Stimulated activated CD8-positive, alpha-beta memory T cell treated with anti-CD3 and anti-CD28 coated beads, Interleukin-2, amount 100 ng/mL, for 1 hour (primary cell): ENCODE data around the gene LDHAL6A.

ENCODE experiments used
- DNase-seq, 2 donors: peaks; one replicate each; pipeline ENCODE4 v3.0.0-alpha.2; 2020; ENCODE audit warnings: low read depth in 2 of 2

Gene LDHAL6A

GRCh38 chr11:18490736-18491485 lies 35.3 kb downstream of the LDHAL6A start:
- no peak for DNase-seq

- DNase-seq, result no peak
Measured at GRCh38 chr11:18491924-18492323, 36.3 kb downstream of the LDHAL6A start.

- DNase-seq, result no peak
Measured at GRCh38 chr11:18492888-18493287, 37.2 kb downstream of the LDHAL6A start.

DNA sequence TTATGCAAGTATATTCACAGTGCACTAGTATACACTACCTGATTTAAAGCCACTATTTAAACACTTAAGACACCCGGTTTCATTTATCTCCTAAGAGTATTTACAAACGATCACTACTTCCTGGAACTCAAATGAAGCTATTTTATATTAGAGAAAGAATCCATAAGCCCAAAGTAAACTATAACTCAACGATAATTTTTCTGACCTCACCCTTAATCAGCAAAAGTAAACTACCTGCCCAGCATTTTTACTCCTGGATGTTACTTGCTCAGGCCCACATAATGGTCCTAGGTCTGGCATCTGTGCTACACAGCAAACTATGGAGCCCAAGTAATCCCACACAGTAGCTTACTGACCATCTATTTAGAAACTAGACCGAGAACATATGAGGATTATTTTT lies 37.7 kb downstream of the LDHAL6A start:
- no peak for DNase-seq

- DNase-seq, result no peak
Measured at GRCh38 chr11:18495271-18495670, 39.6 kb downstream of the LDHAL6A start.

DNA sequence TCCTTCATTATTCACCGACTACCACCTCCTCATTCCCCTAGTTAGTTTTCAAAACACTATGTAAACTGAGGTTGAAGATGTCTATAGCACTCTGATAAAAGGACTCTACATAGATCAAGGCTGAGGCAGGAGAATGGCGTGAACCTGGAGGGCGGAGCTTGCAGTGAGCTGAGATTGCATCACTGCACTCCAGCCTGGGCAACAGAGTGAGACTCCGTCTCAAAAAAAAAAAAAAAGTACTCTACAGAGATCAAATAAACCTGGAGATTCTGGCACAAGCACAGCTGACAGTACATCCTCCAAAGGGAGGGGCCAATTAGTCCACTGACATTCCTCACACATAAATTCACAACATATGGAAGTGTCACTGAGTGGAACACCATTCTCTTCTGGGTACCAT lies 40.0 kb downstream of the LDHAL6A start:
- no peak for DNase-seq

DNA sequence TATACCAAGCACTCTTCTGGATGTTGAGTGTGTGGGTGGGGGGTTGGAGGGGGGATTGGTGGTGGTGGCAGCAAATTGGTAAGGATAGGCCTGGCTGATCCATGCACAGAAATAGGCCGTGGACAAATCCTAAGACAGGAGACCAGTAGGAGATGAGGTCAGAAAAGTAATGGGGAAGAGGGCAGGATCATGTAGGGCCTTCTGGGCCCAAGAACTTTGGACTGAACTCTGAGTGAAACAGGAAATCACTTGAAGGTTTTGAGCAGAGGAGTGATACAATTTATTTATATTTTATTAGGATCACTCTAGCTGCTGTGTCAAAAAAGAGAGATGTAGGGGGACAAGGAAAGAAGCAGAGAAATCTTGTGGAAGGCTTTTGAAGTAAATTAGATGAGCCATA lies 42.4 kb downstream of the LDHAL6A start:
- DNase-seq, result no peak

DNA sequence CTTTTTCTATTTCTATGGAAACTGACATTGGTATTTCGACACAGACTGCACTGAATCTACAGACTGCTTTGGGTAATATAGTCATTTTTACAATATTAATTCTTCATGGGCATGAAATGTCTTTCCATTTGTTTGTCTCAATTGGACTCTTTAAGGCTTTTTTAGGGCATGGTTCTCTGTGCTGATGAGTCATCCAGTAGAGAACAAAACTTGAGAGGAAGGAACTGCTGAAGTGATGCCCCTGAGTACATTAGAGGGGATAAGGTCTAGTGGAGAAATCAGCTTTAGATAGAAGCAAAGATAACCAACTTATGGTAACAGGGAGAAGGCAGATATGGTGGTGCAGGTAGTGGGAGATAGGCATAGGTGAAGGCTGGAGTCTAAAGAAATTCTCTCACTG lies 46.0 kb downstream of the LDHAL6A start:
- no peak for DNase-seq

DNA sequence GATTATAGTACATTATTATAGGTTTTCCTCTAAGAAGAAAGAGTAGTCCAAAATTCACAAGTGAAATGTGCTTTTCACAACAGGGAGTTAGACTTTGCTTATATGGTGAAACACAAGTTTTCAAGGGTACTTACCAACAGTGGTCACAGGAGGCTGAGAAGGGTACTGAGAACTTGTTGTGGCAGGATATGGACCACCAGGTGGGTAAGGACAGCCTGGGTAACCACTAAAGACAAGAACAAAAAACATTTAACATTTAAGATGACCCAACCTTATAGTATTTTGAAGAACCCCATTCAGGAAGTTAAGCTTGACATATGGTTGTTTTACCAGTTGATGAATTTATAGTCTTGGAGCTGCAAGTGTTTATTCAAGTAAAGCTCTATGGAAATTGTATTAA lies 46.7 kb downstream of the LDHAL6A start:
- no peak for DNase-seq

DNA sequence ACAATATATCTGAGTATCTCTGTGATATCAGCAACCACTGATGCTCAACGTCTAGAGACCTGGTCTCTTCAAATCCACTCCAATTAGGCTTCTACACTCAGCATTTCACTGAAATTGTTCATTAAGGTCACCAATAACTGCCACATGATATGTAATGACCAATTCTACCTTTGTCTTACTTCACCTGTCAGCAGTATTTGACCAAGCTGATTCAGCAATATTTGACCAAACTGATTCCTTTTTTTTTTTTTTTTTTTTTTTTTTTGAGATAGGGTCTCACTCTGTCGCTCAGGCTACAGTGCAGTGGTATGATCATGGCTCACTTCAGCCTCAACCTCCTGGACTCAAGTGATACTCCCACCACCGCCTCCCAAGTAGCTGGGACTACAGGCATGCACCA lies 65.5 kb downstream of the LDHAL6A start:
- DNase-seq, result no peak

GRCh38 chr11:18522388-18522787 lies 66.7 kb downstream of the LDHAL6A start:
- no peak for DNase-seq

DNA sequence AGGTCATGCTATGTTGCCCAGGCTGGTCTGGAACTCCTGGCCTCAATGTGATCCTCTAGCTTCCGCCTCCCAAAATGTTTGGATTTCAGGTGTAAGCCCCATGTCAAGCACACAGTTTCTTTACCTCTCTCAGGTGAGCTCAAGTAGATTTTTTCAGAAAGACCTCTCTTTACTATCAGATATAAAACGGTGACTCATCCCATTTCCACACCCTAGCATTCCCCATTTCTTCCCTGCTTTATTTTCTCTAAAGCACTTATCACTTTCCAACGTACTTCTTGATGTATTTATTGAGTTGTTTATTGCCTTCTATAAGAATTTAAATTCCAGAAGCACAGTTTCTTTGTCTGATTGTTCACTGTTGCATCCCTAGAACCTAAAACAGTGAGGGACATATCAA lies 67.4 kb downstream of the LDHAL6A start:
- DNase-seq, result no peak

GRCh38 chr11:18524248-18524647 lies 68.6 kb downstream of the LDHAL6A start:
- DNase-seq, result no peak

GRCh38 chr11:18526130-18526520 lies 70.5 kb downstream of the LDHAL6A start:
- DNase-seq, result no peak

- peak; percentile 88 to 90 for DNase-seq
Measured at GRCh38 chr11:18526521-18527296, 71.1 kb downstream of the LDHAL6A start, which contains the start of gene TSG101. Gene TSG101 (minus strand): TSS chr11:18526942. CDS start chr11:18526816, 126 bp downstream.

GRCh38 chr11:18527512-18527911 lies 71.9 kb downstream of the LDHAL6A start:
- DNase-seq, result no peak
